WTC11 (cell line): ENCODE results near the gene AK9. TPM values are rescaled to one million over a fixed set of nuclear protein-coding genes. Genes with fewer than 3 reads are reported as not detected.

Experiments
- ATAC-seq: fragments of 200-7000 bp; cut with Tn5 transposase; 2 replicates; pipeline ENCODE4 v1.10.0; 2021; ENCODE audit warnings: mild to moderate bottlenecking, moderate library complexity
- CTCF ChIA-PET: fragments of 300-600 bp; sonication (Branson Sonifier 250); formaldehyde crosslinking; loops from one replicate; lab custom pipeline; 2021; ENCODE audit warnings: antibody characterized with exemption; lab: Charles Lee
- POLR2A ChIA-PET: fragments of 350-600 bp; sonication (Branson Sonifier 250); formaldehyde crosslinking; loops from one replicate; lab custom pipeline; 2021; ENCODE audit warnings: antibody characterized with exemption; lab: Charles Lee
- DNase-seq: peaks from one replicate; pipeline ENCODE4 v3.0.0; 2021; ENCODE audit warnings: low spot score
- H3K27ac Mint-ChIP-seq: 2 replicates; pipeline ENCODE4 v1.8.0; 2021; ENCODE audit warnings: mixed read lengths
- H3K27me3 Mint-ChIP-seq: 2 replicates; pipeline ENCODE4 v1.8.0; 2021; ENCODE audit warnings: low read depth, mild to moderate bottlenecking, moderate library complexity, mixed read lengths
- H3K36me3 Mint-ChIP-seq: 2 replicates; pipeline ENCODE4 v1.8.0; 2021; ENCODE audit warnings: mixed read lengths
- H3K4me1 Mint-ChIP-seq: 2 replicates; pipeline ENCODE4 v1.8.0; 2022; ENCODE audit warnings: mixed read lengths
- H3K4me3 Mint-ChIP-seq: 2 replicates; pipeline ENCODE4 v1.8.0; 2021; ENCODE audit warnings: mild to moderate bottlenecking, moderate library complexity, mixed read lengths
- H3K9me3 Mint-ChIP-seq: 2 replicates; pipeline ENCODE4 v1.8.0; 2021; ENCODE audit warnings: mixed read lengths
- CBFB ChIP-seq: sonication (generic); formaldehyde crosslinking; IDR thresholded peaks from 2 replicates; pipeline ENCODE4 v1.8.1; 2022; ENCODE audit warnings: mild to moderate bottlenecking, low read depth, missing genetic modification reagents
- CREM ChIP-seq: sonication (generic); formaldehyde crosslinking; IDR thresholded peaks from 2 replicates; pipeline ENCODE4 v1.8.1; 2022; ENCODE audit warnings: mild to moderate bottlenecking, missing genetic modification reagents, moderate library complexity
- ETV6 ChIP-seq: sonication (generic); formaldehyde crosslinking; IDR thresholded peaks from 2 replicates; pipeline ENCODE4 v1.8.1; 2022; ENCODE audit warnings: mild to moderate bottlenecking, missing genetic modification reagents
- FOXJ3 ChIP-seq: sonication (generic); formaldehyde crosslinking; IDR thresholded peaks from 2 replicates; pipeline ENCODE4 v1.9.0; 2021; ENCODE audit warnings: missing genetic modification reagents, mild to moderate bottlenecking, borderline replicate concordance
- NFE2L1 ChIP-seq: sonication (generic); formaldehyde crosslinking; IDR thresholded peaks from 2 replicates; pipeline ENCODE4 v1.8.1; 2023; ENCODE audit warnings: missing genetic modification reagents
- ZNF121 ChIP-seq: sonication (generic); formaldehyde crosslinking; IDR thresholded peaks from 2 replicates; pipeline ENCODE4 v1.8.0; 2023; ENCODE audit warnings: missing genetic modification reagents
- ZNF138 ChIP-seq: sonication (generic); formaldehyde crosslinking; conservative IDR thresholded peaks from 2 replicates; pipeline ENCODE4 v1.8.1; 2022; ENCODE audit warnings: mild to moderate bottlenecking, moderate library complexity, missing genetic modification reagents
- ZNF396 ChIP-seq: fragments of 250-450 bp; sonication (Bioruptor Pico); IDR thresholded peaks from 2 replicates; pipeline ENCODE4 v1.8.0; 2021; ENCODE audit warnings: mild to moderate bottlenecking, moderate library complexity, borderline replicate concordance
- total RNA-seq: library from RNA; stranded (reverse); gene quantifications from 3 replicates; pipeline ENCODE4 v1.2.3, GENCODE V29; 2021
- TF ChIP-seq, protein P1 (sequence below): sonication (generic); formaldehyde crosslinking; IDR thresholded peaks from 2 replicates; pipeline ENCODE4 v1.8.0; 2023; ENCODE audit warnings: mild to moderate bottlenecking, missing genetic modification reagents
- TF ChIP-seq, protein P2 (sequence below): sonication (generic); formaldehyde crosslinking; conservative IDR thresholded peaks from 2 replicates; pipeline ENCODE4 v1.8.1; 2022; ENCODE audit warnings: mild to moderate bottlenecking, missing genetic modification reagents
- TF ChIP-seq, protein P3 (sequence below): sonication (generic); formaldehyde crosslinking; conservative IDR thresholded peaks from 2 replicates; pipeline ENCODE4 v1.8.1; 2023; ENCODE audit warnings: mild to moderate bottlenecking, low read depth, missing genetic modification reagents, moderate library complexity

The AK9 gene
- total RNA-seq, 1 experiment from 2014 or later: 3.7 TPM

DNA sequence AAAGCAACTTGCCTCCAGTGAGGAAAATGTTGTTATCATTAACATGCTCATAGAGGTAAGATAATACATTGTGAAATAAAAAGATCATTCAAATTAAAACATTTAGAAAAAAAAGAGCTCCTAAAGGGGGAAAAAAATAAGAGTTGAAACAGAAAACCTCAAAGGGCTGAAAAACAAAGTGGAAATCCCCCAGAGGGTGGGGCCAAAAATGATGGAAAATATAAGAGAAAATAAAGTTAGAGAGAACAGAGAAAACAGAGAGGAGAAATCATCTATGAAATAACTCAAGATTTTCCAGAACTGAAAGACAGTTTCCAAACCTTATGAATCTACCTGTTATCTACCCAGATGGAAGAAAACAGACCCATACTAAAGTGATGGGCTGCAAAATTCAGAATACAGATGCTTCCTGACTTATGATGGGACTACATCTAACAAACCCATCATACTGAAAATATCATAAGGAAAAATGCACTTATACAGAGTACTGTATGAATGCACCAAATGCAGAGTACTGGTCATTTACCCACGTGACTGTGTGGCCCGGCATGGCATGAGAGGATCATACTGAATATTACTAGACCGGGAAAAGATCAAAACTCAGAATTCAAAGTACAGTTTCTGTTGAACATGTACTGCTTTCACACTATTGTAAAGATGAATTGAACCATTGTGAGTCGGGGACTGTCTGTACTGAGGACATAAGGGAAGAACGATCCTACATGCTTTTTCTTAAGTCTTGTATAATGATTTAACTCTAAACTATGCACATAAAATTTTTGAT, 212.0 kb downstream of the AK9 start:
- Mint-ChIP-seq H3K27ac (peak overlapping the region; percentile 9; the same call in 1 of the 2 replicates), H3K36me3 (peaks cover 61% of the 10 kb centered on the region), H3K4me3 (peak overlapping the region; percentile 53), H3K27me3 (no peaks in the 10 kb centered on the region), H3K9me3 (no peaks in the 10 kb centered on the region), H3K4me1 (peaks cover 45% of the 10 kb centered on the region)
- ChIA-PET POLR2A (interaction anchor here (0.7 kb wide), 1 partner anchor 22 kb away, joined by 3 read pairs; no protein-coding TSS in a partner anchor), CTCF (interaction anchor here (1.1 kb wide), 1 partner anchor 561 kb away, joined by 5 read pairs; no protein-coding TSS in a partner anchor)
- DNase-seq (no peak), ATAC-seq (no peak)
- TF ChIP-seq, protein P1, sequence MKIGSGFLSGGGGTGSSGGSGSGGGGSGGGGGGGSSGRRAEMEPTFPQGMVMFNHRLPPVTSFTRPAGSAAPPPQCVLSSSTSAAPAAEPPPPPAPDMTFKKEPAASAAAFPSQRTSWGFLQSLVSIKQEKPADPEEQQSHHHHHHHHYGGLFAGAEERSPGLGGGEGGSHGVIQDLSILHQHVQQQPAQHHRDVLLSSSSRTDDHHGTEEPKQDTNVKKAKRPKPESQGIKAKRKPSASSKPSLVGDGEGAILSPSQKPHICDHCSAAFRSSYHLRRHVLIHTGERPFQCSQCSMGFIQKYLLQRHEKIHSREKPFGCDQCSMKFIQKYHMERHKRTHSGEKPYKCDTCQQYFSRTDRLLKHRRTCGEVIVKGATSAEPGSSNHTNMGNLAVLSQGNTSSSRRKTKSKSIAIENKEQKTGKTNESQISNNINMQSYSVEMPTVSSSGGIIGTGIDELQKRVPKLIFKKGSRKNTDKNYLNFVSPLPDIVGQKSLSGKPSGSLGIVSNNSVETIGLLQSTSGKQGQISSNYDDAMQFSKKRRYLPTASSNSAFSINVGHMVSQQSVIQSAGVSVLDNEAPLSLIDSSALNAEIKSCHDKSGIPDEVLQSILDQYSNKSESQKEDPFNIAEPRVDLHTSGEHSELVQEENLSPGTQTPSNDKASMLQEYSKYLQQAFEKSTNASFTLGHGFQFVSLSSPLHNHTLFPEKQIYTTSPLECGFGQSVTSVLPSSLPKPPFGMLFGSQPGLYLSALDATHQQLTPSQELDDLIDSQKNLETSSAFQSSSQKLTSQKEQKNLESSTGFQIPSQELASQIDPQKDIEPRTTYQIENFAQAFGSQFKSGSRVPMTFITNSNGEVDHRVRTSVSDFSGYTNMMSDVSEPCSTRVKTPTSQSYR (CRISPR knock-in tag): no peak
- no peak for TF ChIP-seq NFE2L1
- TF ChIP-seq, protein P2, sequence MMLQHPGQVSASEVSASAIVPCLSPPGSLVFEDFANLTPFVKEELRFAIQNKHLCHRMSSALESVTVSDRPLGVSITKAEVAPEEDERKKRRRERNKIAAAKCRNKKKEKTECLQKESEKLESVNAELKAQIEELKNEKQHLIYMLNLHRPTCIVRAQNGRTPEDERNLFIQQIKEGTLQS (CRISPR knock-in tag): no peak
- TF ChIP-seq ETV6 (CRISPR knock-in tag): no peak
- TF ChIP-seq CBFB (CRISPR knock-in tag): no peak
- no peak for TF ChIP-seq ZNF396 (CRISPR knock-in tag)
- TF ChIP-seq ZNF138 (CRISPR knock-in tag): no peak

DNA sequence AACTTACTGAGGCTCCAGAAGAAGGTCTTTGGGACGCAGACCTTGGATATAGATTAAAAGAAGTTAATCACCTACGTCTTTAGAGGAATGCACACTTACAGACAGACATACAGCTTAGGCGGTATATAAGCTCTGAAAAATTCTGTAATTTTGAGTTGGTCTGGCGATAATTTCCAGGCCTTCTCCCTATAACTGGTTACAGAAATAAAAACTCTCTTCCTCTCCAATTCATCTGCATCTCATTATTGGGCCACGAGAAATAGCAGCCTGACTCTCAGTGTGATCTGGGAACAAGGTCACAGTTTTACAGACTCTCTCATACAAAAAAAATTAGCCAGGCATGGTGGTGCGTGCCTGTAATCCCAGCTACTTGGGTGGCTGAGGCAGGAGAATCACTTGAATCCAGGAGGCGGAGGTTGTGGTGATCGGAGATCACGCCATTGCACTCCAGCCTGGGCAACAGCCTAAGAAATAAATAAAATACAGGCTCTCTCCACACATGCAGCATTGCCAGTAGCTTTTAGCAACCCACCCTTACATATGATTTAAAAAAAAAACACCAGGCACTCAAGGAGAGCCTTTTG, 212.7 kb downstream of the AK9 start:
- H3K36me3 Mint-ChIP-seq: peaks cover 69% of the 10 kb centered on the region
- peak overlapping the region; percentile 53 for H3K4me3 Mint-ChIP-seq
- ATAC-seq (no peak), DNase-seq (no peak)
- peak overlapping the region; percentile 9; the same call in 1 of the 2 replicates for H3K27ac Mint-ChIP-seq
- POLR2A ChIA-PET: interaction anchor here (0.7 kb wide), 1 partner anchor 21 kb away, joined by 3 read pairs; no protein-coding TSS in a partner anchor
- CTCF ChIA-PET: no interaction called here
- no peaks in the 10 kb centered on the region for H3K9me3 Mint-ChIP-seq
- no peak for TF ChIP-seq ZNF121 (CRISPR knock-in tag)
- TF ChIP-seq FOXJ3 (CRISPR knock-in tag): no peak
- no peak for TF ChIP-seq CREM (CRISPR knock-in tag)
- TF ChIP-seq, protein P3, sequence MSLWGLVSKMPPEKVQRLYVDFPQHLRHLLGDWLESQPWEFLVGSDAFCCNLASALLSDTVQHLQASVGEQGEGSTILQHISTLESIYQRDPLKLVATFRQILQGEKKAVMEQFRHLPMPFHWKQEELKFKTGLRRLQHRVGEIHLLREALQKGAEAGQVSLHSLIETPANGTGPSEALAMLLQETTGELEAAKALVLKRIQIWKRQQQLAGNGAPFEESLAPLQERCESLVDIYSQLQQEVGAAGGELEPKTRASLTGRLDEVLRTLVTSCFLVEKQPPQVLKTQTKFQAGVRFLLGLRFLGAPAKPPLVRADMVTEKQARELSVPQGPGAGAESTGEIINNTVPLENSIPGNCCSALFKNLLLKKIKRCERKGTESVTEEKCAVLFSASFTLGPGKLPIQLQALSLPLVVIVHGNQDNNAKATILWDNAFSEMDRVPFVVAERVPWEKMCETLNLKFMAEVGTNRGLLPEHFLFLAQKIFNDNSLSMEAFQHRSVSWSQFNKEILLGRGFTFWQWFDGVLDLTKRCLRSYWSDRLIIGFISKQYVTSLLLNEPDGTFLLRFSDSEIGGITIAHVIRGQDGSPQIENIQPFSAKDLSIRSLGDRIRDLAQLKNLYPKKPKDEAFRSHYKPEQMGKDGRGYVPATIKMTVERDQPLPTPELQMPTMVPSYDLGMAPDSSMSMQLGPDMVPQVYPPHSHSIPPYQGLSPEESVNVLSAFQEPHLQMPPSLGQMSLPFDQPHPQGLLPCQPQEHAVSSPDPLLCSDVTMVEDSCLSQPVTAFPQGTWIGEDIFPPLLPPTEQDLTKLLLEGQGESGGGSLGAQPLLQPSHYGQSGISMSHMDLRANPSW (CRISPR knock-in tag): no peak
- TF ChIP-seq, protein P1 (CRISPR knock-in tag): no peak
- peaks cover 42% of the 10 kb centered on the region for H3K4me1 Mint-ChIP-seq
- no peaks in the 10 kb centered on the region for H3K27me3 Mint-ChIP-seq
